Measurements from ENCODE around the gene LRIT2. TPM values are rescaled to one million over a fixed set of nuclear protein-coding genes. Genes with fewer than 3 reads are reported as not detected.

LRIT2 gene
- total RNA-seq, 1 donor from 2014 or later, result not detected

GRCh38 chr10:84226616-84227015, 1.3 kb upstream of the LRIT2 start:
- no peak overlapping the region for H3K4me3 Mint-ChIP-seq
- no peaks in the 10 kb centered on the region for H3K36me3 Mint-ChIP-seq (ENCODE audit: low read depth)
- ChIA-PET POLR2A (no interaction called here), CTCF (no interaction called here)
- TF ChIP-seq, protein P1, sequence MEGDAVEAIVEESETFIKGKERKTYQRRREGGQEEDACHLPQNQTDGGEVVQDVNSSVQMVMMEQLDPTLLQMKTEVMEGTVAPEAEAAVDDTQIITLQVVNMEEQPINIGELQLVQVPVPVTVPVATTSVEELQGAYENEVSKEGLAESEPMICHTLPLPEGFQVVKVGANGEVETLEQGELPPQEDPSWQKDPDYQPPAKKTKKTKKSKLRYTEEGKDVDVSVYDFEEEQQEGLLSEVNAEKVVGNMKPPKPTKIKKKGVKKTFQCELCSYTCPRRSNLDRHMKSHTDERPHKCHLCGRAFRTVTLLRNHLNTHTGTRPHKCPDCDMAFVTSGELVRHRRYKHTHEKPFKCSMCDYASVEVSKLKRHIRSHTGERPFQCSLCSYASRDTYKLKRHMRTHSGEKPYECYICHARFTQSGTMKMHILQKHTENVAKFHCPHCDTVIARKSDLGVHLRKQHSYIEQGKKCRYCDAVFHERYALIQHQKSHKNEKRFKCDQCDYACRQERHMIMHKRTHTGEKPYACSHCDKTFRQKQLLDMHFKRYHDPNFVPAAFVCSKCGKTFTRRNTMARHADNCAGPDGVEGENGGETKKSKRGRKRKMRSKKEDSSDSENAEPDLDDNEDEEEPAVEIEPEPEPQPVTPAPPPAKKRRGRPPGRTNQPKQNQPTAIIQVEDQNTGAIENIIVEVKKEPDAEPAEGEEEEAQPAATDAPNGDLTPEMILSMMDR (IDR thresholded peaks at IDR 0.05), result no peak
- ATAC-seq (ENCODE audit: low read depth), result no peak
- no peak for DNase-seq
- H3K4me1 Mint-ChIP-seq, result no peaks in the 10 kb centered on the region
- peaks cover 20% of the 10 kb centered on the region for H3K27me3 Mint-ChIP-seq
- intact Hi-C loops (cut with micrococcal nuclease), result no loop called here
- peaks cover 4% of the 10 kb centered on the region for H3K9me3 Mint-ChIP-seq
- no peak overlapping the region for H3K27ac Mint-ChIP-seq

DNA sequence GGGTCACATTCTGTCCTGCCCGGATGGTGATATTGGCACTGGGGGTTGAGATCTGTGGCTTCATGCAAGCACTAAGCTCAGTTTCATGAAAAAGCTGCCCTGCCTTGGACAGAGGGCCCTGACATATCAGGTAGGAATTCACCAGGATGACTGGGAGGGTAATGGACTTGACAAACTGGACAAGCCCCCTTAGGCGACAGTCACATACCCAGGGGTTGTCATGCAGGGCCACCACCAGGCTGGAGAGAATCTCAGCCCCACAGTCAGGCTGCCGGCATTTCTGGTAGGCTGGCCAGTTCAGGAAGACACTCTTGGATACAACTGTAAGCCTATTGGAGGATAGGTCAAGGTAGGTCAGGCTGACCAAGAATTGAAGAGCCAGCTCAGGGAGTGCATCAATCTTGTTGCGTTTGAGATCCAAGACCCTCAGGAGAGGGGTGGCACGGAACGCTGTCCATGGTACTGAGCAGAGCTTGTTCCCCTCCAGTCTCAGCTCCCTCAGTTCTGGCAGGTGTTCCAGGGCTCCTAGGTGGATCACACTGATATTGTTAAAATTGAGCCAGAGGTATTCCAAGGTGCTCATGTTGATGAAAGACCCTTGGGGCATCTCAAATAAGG, 824 bp downstream of the LRIT2 start:
- intact Hi-C loops (cut with micrococcal nuclease), result no loop called here
- ChIA-PET CTCF (interaction anchor here (1.0 to 1.2 kb wide), 2 partner anchors 77 to 353 kb away, joined by 3 to 4 read pairs; no protein-coding TSS in a partner anchor), POLR2A (no interaction called here)
- H3K9me3 Mint-ChIP-seq, result peaks cover 6% of the 10 kb centered on the region
- H3K4me3 Mint-ChIP-seq, result no peak overlapping the region
- TF ChIP-seq, protein P1 (IDR thresholded peaks at IDR 0.05), result no peak
- H3K27me3 Mint-ChIP-seq, result peaks cover 20% of the 10 kb centered on the region
- no peak overlapping the region for H3K27ac Mint-ChIP-seq
- H3K4me1 Mint-ChIP-seq, result no peaks in the 10 kb centered on the region
- DNase-seq (no peak), ATAC-seq (ENCODE audit: low read depth) (no peak)
- no peaks in the 10 kb centered on the region for H3K36me3 Mint-ChIP-seq (ENCODE audit: low read depth)

DNA sequence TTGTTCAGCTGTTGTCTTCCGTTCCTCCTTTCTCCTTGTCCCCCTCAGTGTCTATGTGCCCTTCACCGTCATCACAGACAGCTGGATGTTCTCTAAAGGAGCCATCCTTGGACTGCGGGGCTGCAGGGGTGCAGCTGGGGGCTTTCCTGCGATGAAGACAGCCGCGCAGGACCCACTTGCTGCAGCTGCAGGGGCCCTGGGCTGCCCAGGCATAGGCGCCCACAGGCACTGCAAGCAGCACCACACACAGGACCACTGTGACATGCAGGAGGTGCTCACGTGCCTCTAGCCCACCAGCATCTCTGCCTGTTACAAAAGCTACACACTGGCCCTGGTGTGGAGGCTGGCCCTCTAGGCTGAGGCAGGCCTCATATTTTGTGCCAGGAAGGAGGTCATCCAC, 3.4 kb downstream of the LRIT2 start:
- DNase-seq (no peak), ATAC-seq (ENCODE audit: low read depth) (no peak)
- peaks cover 5% of the 10 kb centered on the region for H3K9me3 Mint-ChIP-seq
- intact Hi-C loops (cut with micrococcal nuclease), result no loop called here
- H3K27me3 Mint-ChIP-seq, result peaks cover 18% of the 10 kb centered on the region
- POLR2A ChIA-PET, result no interaction called here
- TF ChIP-seq, protein P1 (IDR thresholded peaks at IDR 0.05), result no peak
- H3K4me1 Mint-ChIP-seq, result no peaks in the 10 kb centered on the region
- H3K4me3 Mint-ChIP-seq, result no peak overlapping the region
- no peaks in the 10 kb centered on the region for H3K36me3 Mint-ChIP-seq (ENCODE audit: low read depth)
- CTCF ChIA-PET, result no interaction called here
- no peak overlapping the region for H3K27ac Mint-ChIP-seq

- TF ChIP-seq, protein P1 (IDR thresholded peaks at IDR 0.05), result no peak
Observed at GRCh38 chr10:84217746-84218145, 7.6 kb downstream of the LRIT2 start.

DNA sequence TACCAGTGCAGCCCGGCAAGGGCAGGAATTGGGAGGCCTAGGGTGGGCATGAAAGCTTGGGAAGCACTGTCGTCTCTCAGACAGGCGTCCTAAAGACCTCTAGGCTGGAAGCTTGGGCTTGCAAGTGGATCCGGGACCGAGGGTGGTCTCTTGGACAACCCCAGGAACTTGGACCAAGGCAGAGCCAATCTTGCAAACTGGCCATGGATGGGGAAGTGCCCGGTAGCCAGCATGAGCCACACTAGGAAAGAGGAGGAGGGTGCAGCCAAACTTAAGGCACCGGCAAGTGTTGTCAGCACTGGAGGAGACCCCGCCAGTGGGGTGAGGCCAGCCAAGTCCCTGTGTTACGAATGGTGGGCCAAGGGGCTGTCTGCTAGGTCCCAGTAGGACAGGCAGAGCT, 8.5 kb downstream of the LRIT2 start:
- no peaks in the 10 kb centered on the region for H3K36me3 Mint-ChIP-seq (ENCODE audit: low read depth)
- DNase-seq, result no peak
- ChIA-PET POLR2A (no interaction called here), CTCF (interaction anchor here (0.9 to 1.6 kb wide), 3 partner anchors 8 to 320 kb away, joined by 3 to 4 read pairs (median 3); no protein-coding TSS in a partner anchor)
- peaks cover 5% of the 10 kb centered on the region for H3K9me3 Mint-ChIP-seq
- no peak overlapping the region for H3K27ac Mint-ChIP-seq
- no peak for ATAC-seq (ENCODE audit: low read depth)
- intact Hi-C loops (cut with micrococcal nuclease), result no loop called here
- H3K4me3 Mint-ChIP-seq, result no peak overlapping the region
- H3K27me3 Mint-ChIP-seq, result peaks cover 1% of the 10 kb centered on the region
- TF ChIP-seq, protein P1 (IDR thresholded peaks at IDR 0.05), result no peak
- H3K4me1 Mint-ChIP-seq, result no peaks in the 10 kb centered on the region

More at GRCh38 chr10:84217746-84218145, 7.6 kb downstream of the LRIT2 start:
- Mint-ChIP-seq H3K9me3 (peaks cover 5% of the 10 kb centered on the region), H3K27me3 (peaks cover 6% of the 10 kb centered on the region), H3K27ac (no peak overlapping the region), H3K4me1 (no peaks in the 10 kb centered on the region), H3K36me3 (ENCODE audit: low read depth) (no peaks in the 10 kb centered on the region), H3K4me3 (no peak overlapping the region)
- ATAC-seq (ENCODE audit: low read depth), result no peak
- no peak for DNase-seq
- ChIA-PET CTCF (interaction anchor here (0.9 to 1.6 kb wide), 3 partner anchors 9 to 319 kb away, joined by 3 to 4 read pairs (median 3); no protein-coding TSS in a partner anchor), POLR2A (no interaction called here)
- intact Hi-C loops (cut with micrococcal nuclease), result no loop called here
